ENCODE data around the gene RPS6KA2. TPM values are rescaled to one million over a fixed set of nuclear protein-coding genes. Genes with fewer than 3 reads are reported as not detected.

RPS6KA2 gene
- total and polyA plus RNA-seq, 7 experiments from 2014 or later: 4.5 to 17.1 (median 6.6) TPM

DNA sequence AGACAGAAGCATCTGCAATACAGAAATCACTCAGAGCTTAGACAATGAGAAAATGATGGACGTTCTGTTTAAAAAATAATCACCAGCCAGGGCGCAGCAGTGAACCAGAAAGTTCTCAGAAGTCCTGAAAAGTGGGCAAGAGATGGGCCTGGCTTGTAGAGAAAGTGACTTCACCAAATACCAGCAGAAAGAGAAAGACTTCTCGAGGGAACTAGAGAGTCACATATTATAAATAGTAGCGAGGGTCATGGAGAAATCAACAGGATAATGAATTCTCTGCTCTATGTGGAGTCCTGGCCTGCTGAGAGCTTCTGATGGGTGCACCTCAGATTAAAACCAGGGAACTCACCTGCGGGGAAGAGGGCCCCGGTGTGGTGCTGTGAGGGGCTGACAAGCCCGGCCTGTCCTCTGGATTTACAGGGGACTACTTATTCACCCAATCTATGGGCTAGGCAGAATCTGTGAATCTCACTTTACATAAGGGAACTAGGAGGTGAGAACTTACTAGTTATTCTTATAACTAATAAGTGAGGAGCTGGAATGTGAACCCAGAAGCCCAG is 35.0 kb downstream of the RPS6KA2 start:
- H3K9me3 Mint-ChIP-seq: no peaks in the 10 kb centered on the region
- Histone ChIP-seq H3K9me3 (ENCODE audit: control insufficient read depth in 2 of 3, low read length in 3 of 3) (no peaks in the 10 kb centered on the region), H3K4me3 (ENCODE audit: low read length) (no peak overlapping the region), H3K36me3 (ENCODE audit: control insufficient read depth in 2 of 3, insufficient read depth in 3 of 3, low read length in 3 of 3) (no peaks in the 10 kb centered on the region), H3K4me1 (ENCODE audit: control insufficient read depth in 2 of 2, insufficient read depth in 2 of 2, low read length in 2 of 2) (peaks cover 0 to 5% of the 10 kb centered on the region in 2 donors), H3K27me3 (ENCODE audit: control insufficient read depth in 2 of 2, insufficient read depth in 2 of 2, low read length in 2 of 2) (no peaks in the 10 kb centered on the region), H3K27ac (ENCODE audit: low read depth, low read length) (no peak overlapping the region)
- DNase-seq: no peak
- POLR2A ChIA-PET: no interaction called here
- intact Hi-C loops (cut with micrococcal nuclease): no loop called here
- H3K4me1 Mint-ChIP-seq: peaks cover 0 to 17% (median 12%) of the 10 kb centered on the region in 7 donors
- H3K36me3 Mint-ChIP-seq: peaks cover 0 to 10% (median 0%) of the 10 kb centered on the region in 5 donors
- H3K27me3 Mint-ChIP-seq: no peaks in the 10 kb centered on the region
- CTCF ChIA-PET: no interaction called here
- ATAC-seq: no peak
- no peak overlapping the region for H3K27ac Mint-ChIP-seq
- no peak overlapping the region for H3K4me3 Mint-ChIP-seq

GRCh38 chr6:166591026-166591425 is 36.0 kb downstream of the RPS6KA2 start:
- Histone ChIP-seq H3K27me3 (ENCODE audit: control insufficient read depth in 2 of 2, insufficient read depth in 2 of 2, low read length in 2 of 2) (no peaks in the 10 kb centered on the region), H3K4me3 (ENCODE audit: low read length) (no peak overlapping the region), H3K4me1 (ENCODE audit: control insufficient read depth in 2 of 2, insufficient read depth in 2 of 2, low read length in 2 of 2) (peaks cover 0 to 5% of the 10 kb centered on the region in 2 donors), H3K9me3 (ENCODE audit: control insufficient read depth in 2 of 3, low read length in 3 of 3) (no peaks in the 10 kb centered on the region), H3K27ac (ENCODE audit: low read depth, low read length) (no peak overlapping the region), H3K36me3 (ENCODE audit: control insufficient read depth in 2 of 3, insufficient read depth in 3 of 3, low read length in 3 of 3) (no peaks in the 10 kb centered on the region)
- H3K4me3 Mint-ChIP-seq: no peak overlapping the region
- no peaks in the 10 kb centered on the region for H3K27me3 Mint-ChIP-seq
- ATAC-seq: no peak
- H3K4me1 Mint-ChIP-seq: peaks cover 0 to 18% (median 12%) of the 10 kb centered on the region in 7 donors
- no peak for DNase-seq
- H3K9me3 Mint-ChIP-seq: no peaks in the 10 kb centered on the region
- H3K36me3 Mint-ChIP-seq: peaks cover 0 to 3% (median 0%) of the 10 kb centered on the region in 5 donors
- ChIA-PET CTCF (no interaction called here), POLR2A (no interaction called here)
- H3K27ac Mint-ChIP-seq: no peak overlapping the region
- intact Hi-C loops (cut with micrococcal nuclease): no loop called here

GRCh38 chr6:166589786-166590574 is 37.1 kb downstream of the RPS6KA2 start:
- peak overlapping the region in 1 of 9 donors; percentile 26 for H3K27ac Mint-ChIP-seq
- intact Hi-C loops (cut with micrococcal nuclease): no loop called here
- H3K27me3 Mint-ChIP-seq: no peaks in the 10 kb centered on the region
- H3K36me3 Mint-ChIP-seq: no peaks in the 10 kb centered on the region
- POLR2A ChIA-PET: no interaction called here
- Histone ChIP-seq H3K4me1 (ENCODE audit: control insufficient read depth in 2 of 2, insufficient read depth in 2 of 2, low read length in 2 of 2) (peaks cover 0 to 5% of the 10 kb centered on the region in 2 donors), H3K4me3 (ENCODE audit: low read length) (no peak overlapping the region), H3K27me3 (ENCODE audit: control insufficient read depth in 2 of 2, insufficient read depth in 2 of 2, low read length in 2 of 2) (no peaks in the 10 kb centered on the region), H3K9me3 (ENCODE audit: control insufficient read depth in 2 of 3, low read length in 3 of 3) (no peaks in the 10 kb centered on the region), H3K27ac (ENCODE audit: low read depth, low read length) (no peak overlapping the region), H3K36me3 (ENCODE audit: control insufficient read depth in 2 of 3, insufficient read depth in 3 of 3, low read length in 3 of 3) (no peaks in the 10 kb centered on the region)
- DNase-seq (no peak), ATAC-seq (no peak)
- H3K4me1 Mint-ChIP-seq: peaks cover 0 to 18% (median 12%) of the 10 kb centered on the region in 7 donors
- no peaks in the 10 kb centered on the region for H3K9me3 Mint-ChIP-seq
- CTCF ChIA-PET: no interaction called here
- no peak overlapping the region for H3K4me3 Mint-ChIP-seq

- H3K27me3 ChIP-seq (ENCODE audit: control insufficient read depth in 2 of 2, insufficient read depth in 2 of 2, low read length in 2 of 2): no peaks in the 10 kb centered on the region
- Mint-ChIP-seq H3K27me3 (no peaks in the 10 kb centered on the region), H3K9me3 (no peaks in the 10 kb centered on the region), H3K27ac (no peak overlapping the region), H3K4me3 (no peak overlapping the region), H3K36me3 (no peaks in the 10 kb centered on the region), H3K4me1 (peaks cover 0 to 18% (median 12%) of the 10 kb centered on the region in 7 donors)
- POLR2A ChIA-PET: no interaction called here
- intact Hi-C loops (cut with micrococcal nuclease): no loop called here
- no peak overlapping the region for H3K27ac ChIP-seq (ENCODE audit: low read depth, low read length)
- H3K4me3 ChIP-seq (ENCODE audit: low read length): no peak overlapping the region
- peaks cover 0 to 5% of the 10 kb centered on the region in 2 donors for H3K4me1 ChIP-seq (ENCODE audit: control insufficient read depth in 2 of 2, insufficient read depth in 2 of 2, low read length in 2 of 2)
- no peaks in the 10 kb centered on the region for H3K36me3 ChIP-seq (ENCODE audit: control insufficient read depth in 2 of 3, insufficient read depth in 3 of 3, low read length in 3 of 3)
- DNase-seq (no peak), ATAC-seq (no peak)
- CTCF ChIA-PET: interaction anchor here (1.2 kb wide), 1 partner anchor 9 kb away, joined by 3 read pairs; no protein-coding TSS in a partner anchor
- H3K9me3 ChIP-seq (ENCODE audit: control insufficient read depth in 2 of 3, low read length in 3 of 3): no peaks in the 10 kb centered on the region
These were observed 37.7 kb downstream of the RPS6KA2 start for GRCh38 chr6:166589337-166589731.

GRCh38 chr6:166588691-166589336 is 38.2 kb downstream of the RPS6KA2 start:
- Mint-ChIP-seq H3K27ac (no peak overlapping the region), H3K4me1 (peaks cover 0 to 18% (median 12%) of the 10 kb centered on the region in 7 donors), H3K27me3 (no peaks in the 10 kb centered on the region), H3K36me3 (no peaks in the 10 kb centered on the region), H3K4me3 (peak overlapping the region in 1 of 10 donors; percentile 19), H3K9me3 (no peaks in the 10 kb centered on the region)
- no peaks in the 10 kb centered on the region for H3K36me3 ChIP-seq (ENCODE audit: control insufficient read depth in 2 of 3, insufficient read depth in 3 of 3, low read length in 3 of 3)
- DNase-seq (no peak), ATAC-seq (peak; percentile 44)
- intact Hi-C loops (cut with micrococcal nuclease): no loop called here
- ChIA-PET CTCF (interaction anchor here (1.2 kb wide), 1 partner anchor 9 kb away, joined by 3 read pairs; no protein-coding TSS in a partner anchor), POLR2A (no interaction called here)
- H3K4me1 ChIP-seq (ENCODE audit: control insufficient read depth in 2 of 2, insufficient read depth in 2 of 2, low read length in 2 of 2): peaks cover 0 to 5% of the 10 kb centered on the region in 2 donors
- no peak overlapping the region for H3K27ac ChIP-seq (ENCODE audit: low read depth, low read length)
- H3K27me3 ChIP-seq (ENCODE audit: control insufficient read depth in 2 of 2, insufficient read depth in 2 of 2, low read length in 2 of 2): no peaks in the 10 kb centered on the region
- H3K9me3 ChIP-seq (ENCODE audit: control insufficient read depth in 2 of 3, low read length in 3 of 3): no peaks in the 10 kb centered on the region
- H3K4me3 ChIP-seq (ENCODE audit: low read length): no peak overlapping the region

GRCh38 chr6:166587631-166588413 is 39.2 kb downstream of the RPS6KA2 start:
- Mint-ChIP-seq H3K36me3 (no peaks in the 10 kb centered on the region), H3K4me3 (no peak overlapping the region), H3K27ac (no peak overlapping the region), H3K4me1 (peaks cover 0 to 18% (median 12%) of the 10 kb centered on the region in 7 donors), H3K9me3 (no peaks in the 10 kb centered on the region), H3K27me3 (no peaks in the 10 kb centered on the region)
- no peaks in the 10 kb centered on the region for H3K27me3 ChIP-seq (ENCODE audit: control insufficient read depth in 2 of 2, insufficient read depth in 2 of 2, low read length in 2 of 2)
- DNase-seq (no peak), ATAC-seq (peak; percentile 47)
- ChIA-PET CTCF (no interaction called here), POLR2A (no interaction called here)
- intact Hi-C loops (cut with micrococcal nuclease): loop anchor here in 1 of 2 donors (2.0 kb wide), 1 partner anchor 39 kb away; the partner anchor contains the start of gene RPS6KA2
- H3K4me3 ChIP-seq (ENCODE audit: low read length): no peak overlapping the region
- no peaks in the 10 kb centered on the region for H3K9me3 ChIP-seq (ENCODE audit: control insufficient read depth in 2 of 3, low read length in 3 of 3)
- no peaks in the 10 kb centered on the region for H3K36me3 ChIP-seq (ENCODE audit: control insufficient read depth in 2 of 3, insufficient read depth in 3 of 3, low read length in 3 of 3)
- peaks cover 0 to 5% of the 10 kb centered on the region in 2 donors for H3K4me1 ChIP-seq (ENCODE audit: control insufficient read depth in 2 of 2, insufficient read depth in 2 of 2, low read length in 2 of 2)
- H3K27ac ChIP-seq (ENCODE audit: low read depth, low read length): no peak overlapping the region
